Measurements from ENCODE around the gene LPAR1.
A peak's percentile ranks its signal among the peaks of the same experiment; 100 is the strongest.

Gene LPAR1

DNA sequence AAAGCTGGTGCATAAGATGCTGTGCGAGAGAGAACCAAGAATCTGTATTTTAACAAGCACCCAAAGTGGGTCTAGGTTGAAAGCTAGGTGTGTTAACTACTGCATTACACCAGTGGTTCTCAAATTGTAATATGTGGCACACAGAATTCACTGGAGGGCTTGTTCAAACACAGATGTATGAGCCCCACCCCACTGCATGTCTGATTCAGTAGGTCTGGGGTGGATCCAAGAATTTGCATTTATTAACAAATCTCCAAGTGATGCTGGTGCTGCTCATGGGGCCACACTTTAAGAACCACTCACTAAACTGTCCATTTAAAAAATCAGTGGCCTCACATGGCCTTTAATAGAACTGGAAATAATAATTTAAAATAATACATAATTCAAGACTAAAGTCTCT is 40.4 kb downstream of the LPAR1 start:
- H3K4me3 ChIP-seq (ENCODE audit: control insufficient read depth, low read depth, low read length) = no peak overlapping the region
- TF ChIP-seq, protein P1, sequence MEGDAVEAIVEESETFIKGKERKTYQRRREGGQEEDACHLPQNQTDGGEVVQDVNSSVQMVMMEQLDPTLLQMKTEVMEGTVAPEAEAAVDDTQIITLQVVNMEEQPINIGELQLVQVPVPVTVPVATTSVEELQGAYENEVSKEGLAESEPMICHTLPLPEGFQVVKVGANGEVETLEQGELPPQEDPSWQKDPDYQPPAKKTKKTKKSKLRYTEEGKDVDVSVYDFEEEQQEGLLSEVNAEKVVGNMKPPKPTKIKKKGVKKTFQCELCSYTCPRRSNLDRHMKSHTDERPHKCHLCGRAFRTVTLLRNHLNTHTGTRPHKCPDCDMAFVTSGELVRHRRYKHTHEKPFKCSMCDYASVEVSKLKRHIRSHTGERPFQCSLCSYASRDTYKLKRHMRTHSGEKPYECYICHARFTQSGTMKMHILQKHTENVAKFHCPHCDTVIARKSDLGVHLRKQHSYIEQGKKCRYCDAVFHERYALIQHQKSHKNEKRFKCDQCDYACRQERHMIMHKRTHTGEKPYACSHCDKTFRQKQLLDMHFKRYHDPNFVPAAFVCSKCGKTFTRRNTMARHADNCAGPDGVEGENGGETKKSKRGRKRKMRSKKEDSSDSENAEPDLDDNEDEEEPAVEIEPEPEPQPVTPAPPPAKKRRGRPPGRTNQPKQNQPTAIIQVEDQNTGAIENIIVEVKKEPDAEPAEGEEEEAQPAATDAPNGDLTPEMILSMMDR (IDR thresholded peaks at IDR 0.05; ENCODE audit: control insufficient read depth, insufficient read depth, low read depth, low read length, missing control alignments) = no peak
- DNase-seq (ENCODE audit: low read depth) = no peak

- TF ChIP-seq, protein P1 (IDR thresholded peaks at IDR 0.05; ENCODE audit: control insufficient read depth, insufficient read depth, low read depth, low read length, missing control alignments) = no peak
- no peak overlapping the region for H3K4me3 ChIP-seq (ENCODE audit: control insufficient read depth, low read depth, low read length)
- DNase-seq (ENCODE audit: low read depth) = peak; percentile 79
These were observed 41.6 kb downstream of the LPAR1 start for GRCh38 chr9:110996436-110997220.

DNA sequence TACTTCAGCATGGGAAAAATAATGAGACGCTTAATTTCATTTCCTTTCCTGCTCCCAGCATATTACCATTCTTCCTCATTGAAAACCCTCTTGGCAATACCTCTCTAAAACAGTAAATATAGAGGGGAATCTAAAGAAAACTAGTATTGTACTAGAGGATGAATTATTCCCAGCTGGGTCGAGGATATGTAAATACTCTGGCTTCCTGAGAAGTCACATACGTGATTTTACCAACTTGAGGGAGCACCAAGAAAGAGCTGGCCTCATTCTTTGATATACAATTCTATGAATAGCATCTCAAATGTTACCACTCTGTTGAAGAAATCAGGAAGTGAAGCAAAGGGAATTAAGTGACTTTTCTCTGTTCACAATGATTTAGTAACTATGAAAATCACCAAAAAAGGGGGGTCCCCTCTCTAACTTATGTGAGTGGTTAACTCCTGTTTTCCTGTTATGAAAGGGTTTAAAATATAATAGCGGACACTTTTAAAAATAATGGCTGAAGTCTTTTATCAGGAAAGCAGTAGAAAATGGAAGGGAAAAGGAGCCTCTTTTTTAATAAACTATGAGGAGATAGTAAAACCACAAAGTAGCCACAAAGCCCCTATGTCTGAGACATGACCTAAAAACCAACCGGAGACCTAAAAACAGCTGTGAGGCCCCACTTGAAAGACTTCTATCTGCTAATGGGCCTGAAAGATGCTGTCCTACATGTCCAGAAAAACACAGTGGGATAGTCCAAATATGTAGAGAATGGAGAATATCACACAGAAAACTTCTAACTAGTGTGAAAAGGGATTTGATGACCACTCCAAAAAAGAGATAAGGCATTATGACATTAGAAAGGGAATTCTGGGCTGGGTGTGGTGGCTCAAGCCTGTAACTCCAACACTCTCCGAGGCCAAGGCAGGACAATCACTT is 42.6 kb downstream of the LPAR1 start:
- TF ChIP-seq, protein P1 (IDR thresholded peaks at IDR 0.05; ENCODE audit: control insufficient read depth, insufficient read depth, low read depth, low read length, missing control alignments) = no peak
- no peak overlapping the region for H3K4me3 ChIP-seq (ENCODE audit: control insufficient read depth, low read depth, low read length)
- no peak for DNase-seq (ENCODE audit: low read depth)

DNA sequence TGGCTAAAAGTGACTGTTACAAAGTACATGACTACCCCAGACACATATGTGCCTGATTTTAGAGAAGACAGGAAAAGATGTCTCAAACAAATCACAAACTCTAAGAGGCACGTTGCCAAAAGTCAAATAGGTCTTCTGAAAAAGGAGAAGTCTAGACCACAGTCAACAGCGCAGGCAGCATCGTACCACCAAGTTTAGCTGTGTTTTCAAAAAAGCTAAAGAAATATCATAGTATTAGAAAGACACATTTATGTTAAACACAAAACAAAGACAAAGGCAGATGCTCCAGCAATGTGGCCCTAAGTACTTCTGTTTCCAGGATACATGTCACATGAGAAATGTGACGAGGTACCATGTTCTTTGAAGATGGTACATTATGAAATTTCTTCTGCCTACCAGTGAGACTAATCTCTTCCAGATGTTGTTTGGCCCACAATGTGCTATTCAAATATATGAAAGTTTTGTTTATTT is 43.5 kb downstream of the LPAR1 start:
- TF ChIP-seq, protein P1 (IDR thresholded peaks at IDR 0.05; ENCODE audit: control insufficient read depth, insufficient read depth, low read depth, low read length, missing control alignments) = no peak
- no peak overlapping the region for H3K4me3 ChIP-seq (ENCODE audit: control insufficient read depth, low read depth, low read length)
- no peak for DNase-seq (ENCODE audit: low read depth)

- no peak overlapping the region for H3K4me3 ChIP-seq (ENCODE audit: control insufficient read depth, low read depth, low read length)
- no peak for DNase-seq (ENCODE audit: low read depth)
- TF ChIP-seq, protein P1 (IDR thresholded peaks at IDR 0.05; ENCODE audit: control insufficient read depth, insufficient read depth, low read depth, low read length, missing control alignments) = no peak
These were observed 47.8 kb downstream of the LPAR1 start for GRCh38 chr9:110990481-110990880.

- TF ChIP-seq, protein P1 (IDR thresholded peaks at IDR 0.05; ENCODE audit: control insufficient read depth, insufficient read depth, low read depth, low read length, missing control alignments) = no peak
- no peak for DNase-seq (ENCODE audit: low read depth)
- no peak overlapping the region for H3K4me3 ChIP-seq (ENCODE audit: control insufficient read depth, low read depth, low read length)
These were observed 51.7 kb downstream of the LPAR1 start for GRCh38 chr9:110986529-110986928.
